GM19193 (cell line): ENCODE measurements around the gene TMEM254.

Experiments used
- POLR2A ChIP-seq: IDR thresholded peaks from 4 replicates; pipeline ENCODE4 v1.6.1; 2011; ENCODE audit not compliant: insufficient read depth, insufficient read length; ENCODE audit errors: extremely low read depth

The TMEM254 gene

GRCh38 chr10:80077869-80078447, 507 bp upstream of the TMEM254 start:
- TF ChIP-seq POLR2A = no peak

- no peak for TF ChIP-seq POLR2A
These were observed 851 bp downstream of the TMEM254 start for GRCh38 chr10:80079312-80079719.

DNA sequence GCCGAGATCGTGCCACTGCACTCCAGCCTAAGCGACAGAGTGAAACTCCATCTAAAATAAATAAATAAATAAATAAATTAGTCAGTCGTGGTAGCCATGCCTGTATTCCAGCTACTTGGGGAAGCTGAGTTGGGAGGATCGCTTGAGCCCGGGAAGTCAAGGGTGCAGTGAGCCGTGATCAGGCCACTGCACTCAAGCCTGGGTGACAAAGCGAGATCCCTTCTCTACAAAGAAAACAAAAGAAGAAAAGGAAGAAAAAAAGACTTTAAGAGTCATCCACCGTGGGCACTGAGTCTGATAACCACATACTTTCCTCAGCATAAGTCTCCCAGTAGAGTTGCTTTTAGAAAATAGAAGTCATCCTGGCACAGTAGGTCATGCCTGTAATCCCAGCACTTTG, 2.6 kb downstream of the TMEM254 start:
- no peak for TF ChIP-seq POLR2A

DNA sequence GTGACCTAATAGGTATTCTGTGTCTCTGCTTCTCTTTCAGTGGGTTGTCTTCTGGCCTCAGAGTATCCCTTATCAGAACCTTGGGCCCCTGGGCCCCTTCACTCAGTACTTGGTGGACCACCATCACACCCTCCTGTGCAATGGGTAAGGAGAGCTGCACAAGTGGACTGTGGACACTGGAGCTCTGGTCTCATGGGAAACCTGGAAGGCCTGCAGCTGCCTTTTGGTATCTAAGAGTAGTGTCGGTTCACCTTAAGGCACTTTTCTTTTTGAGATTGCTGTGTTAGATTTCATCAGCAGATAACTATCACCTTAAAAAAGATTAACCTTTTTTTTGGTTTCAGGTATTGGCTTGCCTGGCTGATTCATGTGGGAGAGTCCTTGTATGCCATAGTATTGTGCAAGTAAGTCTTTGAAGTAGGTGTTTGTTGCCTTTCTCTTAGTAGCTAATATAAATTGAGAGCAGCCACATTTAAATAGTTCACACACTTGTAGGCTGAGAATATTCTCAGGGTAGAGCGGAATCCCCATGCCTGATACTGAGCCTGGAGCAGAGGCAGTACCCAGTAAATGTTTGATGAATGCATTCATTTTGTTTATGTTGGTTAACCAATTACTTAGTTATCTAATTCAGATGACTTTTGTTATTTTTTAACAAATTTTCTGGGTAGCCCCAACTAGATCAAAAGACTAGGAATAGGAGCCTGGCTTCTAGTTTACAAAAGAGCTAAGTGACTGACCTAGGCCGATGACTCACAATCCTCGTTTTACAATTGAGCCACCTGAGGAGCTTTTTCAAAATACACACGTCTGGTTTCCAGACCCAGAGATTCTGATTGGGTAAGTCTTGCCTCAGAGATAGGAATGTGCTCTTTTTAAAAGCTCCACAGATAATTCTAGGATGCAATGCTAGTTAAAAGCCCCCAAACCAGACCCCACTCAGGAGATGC, 3.6 kb downstream of the TMEM254 start:
- TF ChIP-seq POLR2A = no peak

DNA sequence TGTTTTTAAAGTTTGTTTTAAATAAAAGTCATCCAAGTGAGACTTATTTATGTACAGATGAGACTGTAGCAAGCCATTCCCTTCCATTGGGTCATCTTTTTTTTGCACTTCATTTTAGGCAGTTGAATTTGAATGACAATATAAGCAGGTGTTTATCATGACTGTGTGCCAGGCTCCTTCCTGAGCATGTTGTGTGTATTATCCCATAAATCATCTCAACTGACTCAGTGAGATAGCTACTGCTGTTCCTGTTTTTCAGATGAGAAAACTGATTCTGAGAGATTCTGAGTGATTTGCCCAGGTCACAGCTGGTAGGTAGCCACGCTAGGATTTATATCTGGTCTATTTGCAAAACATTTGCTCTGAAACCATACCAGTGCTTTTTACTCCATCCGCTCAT, 11.7 kb downstream of the TMEM254 start:
- TF ChIP-seq POLR2A = no peak

DNA sequence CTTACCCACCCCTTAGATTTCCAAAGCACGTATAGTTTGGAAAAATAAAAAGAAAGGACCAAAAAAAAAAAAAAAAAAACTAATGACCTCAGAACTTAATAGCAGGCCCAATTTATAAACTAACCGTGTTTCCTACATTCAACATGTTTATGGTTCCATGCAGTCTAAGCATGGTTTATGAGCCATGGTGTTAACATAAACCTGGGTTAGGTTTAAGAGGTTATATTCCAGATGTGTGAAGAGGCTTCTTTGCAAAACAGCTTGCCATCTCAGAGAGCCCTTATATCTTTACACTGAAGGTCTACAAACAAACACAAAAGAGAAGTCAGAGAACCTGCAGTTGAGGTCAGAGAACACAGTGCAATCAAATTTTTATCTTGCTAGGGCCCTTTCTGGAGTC, 15.8 kb downstream of the TMEM254 start:
- no peak for TF ChIP-seq POLR2A

GRCh38 chr10:80100116-80100515, 21.7 kb downstream of the TMEM254 start:
- no peak for TF ChIP-seq POLR2A

DNA sequence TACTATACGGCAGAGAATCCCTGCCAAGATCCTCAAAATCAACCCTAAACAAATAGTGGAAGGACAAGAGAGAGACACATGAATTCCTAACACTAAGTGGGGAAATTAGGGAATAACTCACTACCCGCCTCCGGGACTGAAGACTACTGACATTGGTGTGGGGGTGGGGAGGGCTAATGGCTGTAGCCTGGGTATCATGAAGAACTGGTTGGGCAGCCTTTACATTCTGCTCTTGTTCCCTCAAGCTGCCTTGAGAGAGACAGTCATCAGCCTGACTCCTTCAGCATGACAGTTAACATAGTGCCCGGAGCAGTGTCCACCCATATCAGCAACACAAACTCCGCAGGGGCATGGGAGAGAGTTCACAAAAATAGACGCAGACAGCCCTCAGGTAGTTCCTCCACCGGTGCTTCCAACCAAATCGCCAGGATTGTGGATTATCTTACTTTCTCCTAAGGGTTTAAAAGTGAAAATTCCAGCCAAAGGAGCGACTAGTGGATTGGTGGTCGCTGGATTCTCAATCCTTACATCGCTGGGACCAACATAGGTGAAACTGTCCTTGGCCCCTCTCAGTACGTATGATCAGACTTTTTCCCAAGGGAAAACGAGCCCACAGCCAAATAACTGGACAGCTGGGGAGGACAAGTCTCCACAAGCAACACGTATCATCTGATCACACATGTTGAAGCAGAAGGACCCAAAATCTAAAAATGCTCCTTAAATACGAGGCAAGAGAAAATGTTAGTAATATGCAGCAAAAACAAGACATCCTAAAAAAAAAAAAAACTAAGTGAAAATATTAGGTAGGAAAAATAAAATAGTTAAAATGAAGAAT, 22.6 kb downstream of the TMEM254 start:
- no peak for TF ChIP-seq POLR2A

DNA sequence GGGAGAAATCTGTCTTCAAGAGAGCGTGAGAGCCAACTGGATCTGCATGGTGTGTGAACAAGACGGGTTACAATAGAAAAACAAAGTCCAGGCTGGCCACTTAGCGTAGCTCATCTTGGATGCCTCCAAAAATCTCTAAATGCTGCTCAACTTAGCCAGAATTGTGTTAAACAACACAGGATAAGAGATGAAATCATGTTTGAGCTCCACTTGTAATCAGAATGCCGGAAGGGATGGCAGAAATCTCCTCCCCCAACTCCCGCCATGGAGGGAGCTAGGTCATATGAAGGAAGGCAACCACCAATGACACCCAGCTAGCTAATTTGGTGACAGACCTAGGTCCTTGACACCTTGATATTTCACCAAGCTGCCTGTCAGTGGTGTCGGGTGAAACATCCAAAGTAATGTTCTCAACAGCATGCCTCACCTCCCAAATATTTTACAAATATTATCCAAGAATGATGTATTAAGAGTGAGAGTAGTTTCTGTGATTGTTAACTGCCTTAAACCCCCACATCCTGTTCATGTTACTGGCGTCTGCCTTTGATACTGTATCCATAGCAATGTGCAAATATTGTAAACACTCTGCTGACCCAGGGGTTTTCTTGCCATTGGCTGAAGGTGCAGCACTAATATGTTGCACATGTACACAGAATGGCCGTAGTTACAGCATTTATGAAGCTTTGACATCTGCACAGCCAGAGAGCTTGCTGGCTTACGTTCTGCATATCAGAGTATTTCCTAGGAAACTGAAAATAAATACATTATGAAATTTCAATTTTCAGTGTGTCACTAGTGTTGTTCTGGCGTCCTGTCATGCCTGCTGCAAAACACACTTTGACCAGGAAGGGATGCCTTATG, 25.8 kb downstream of the TMEM254 start:
- TF ChIP-seq POLR2A = no peak

GRCh38 chr10:80108576-80109239, 30.2 kb downstream of the TMEM254 start:
- TF ChIP-seq POLR2A = no peak

DNA sequence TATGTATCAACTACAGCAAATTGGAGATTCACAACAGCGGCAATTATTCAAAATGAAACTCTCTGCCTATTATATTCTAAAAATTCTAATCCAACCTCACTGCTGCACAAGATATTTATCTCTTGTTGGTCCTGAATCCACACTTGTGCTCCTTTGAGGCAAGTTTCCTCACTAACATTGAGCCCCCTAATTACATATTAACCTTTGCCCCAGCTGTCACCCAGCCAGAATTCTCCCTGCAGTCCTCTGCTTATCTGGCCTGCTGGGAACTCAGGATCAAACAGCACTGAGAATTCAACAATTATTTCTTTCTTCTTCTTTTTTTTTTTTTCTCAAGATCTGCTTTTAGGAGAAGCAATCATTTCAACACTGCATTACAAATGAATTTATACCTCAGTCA, 32.5 kb downstream of the TMEM254 start:
- TF ChIP-seq POLR2A = no peak

GRCh38 chr10:80118669-80119068, 40.2 kb downstream of the TMEM254 start:
- TF ChIP-seq POLR2A = no peak

GRCh38 chr10:80122110-80122710, 43.7 kb downstream of the TMEM254 start:
- TF ChIP-seq POLR2A = no peak
